AG09309 (cell line): Measurements from ENCODE around the gene BICD1.

Experiments
- DNase-seq: peaks from one replicate; pipeline ENCODE4 v3.0.0-alpha.2; 2010; ENCODE audit warnings: low read depth
- H3K4me3 ChIP-seq: 2 replicates; pipeline ENCODE4 v1.5.1; 2011; ENCODE audit warnings: mild to moderate bottlenecking, low read depth, low read length, moderate library complexity; ENCODE audit not compliant: control insufficient read depth
- CTCF ChIP-seq: IDR thresholded peaks from 2 replicates; pipeline ENCODE4 v1.5.1; 2011; ENCODE audit warnings: mild to moderate bottlenecking, low read depth, low read length, inconsistent platforms; ENCODE audit not compliant: insufficient read depth, control insufficient read depth; ENCODE audit errors: missing control alignments

The BICD1 gene

GRCh38 chr12:32423559-32423958, 316.9 kb downstream of the BICD1 start:
- DNase-seq: no peak

GRCh38 chr12:32431025-32431424, 324.4 kb downstream of the BICD1 start:
- no peak for TF ChIP-seq CTCF
- H3K4me3 ChIP-seq: no peak overlapping the region
- DNase-seq: no peak

More at GRCh38 chr12:32423559-32423958, 316.9 kb downstream of the BICD1 start:
- no peak for TF ChIP-seq CTCF
- no peak overlapping the region for H3K4me3 ChIP-seq
